ENCODE data around the gene EMC9. TPM values are rescaled to one million over a fixed set of nuclear protein-coding genes. Genes with fewer than 3 reads are reported as not detected.

EMC9 gene
- polyA plus RNA-seq, 1 donor: 19.2 TPM

DNA sequence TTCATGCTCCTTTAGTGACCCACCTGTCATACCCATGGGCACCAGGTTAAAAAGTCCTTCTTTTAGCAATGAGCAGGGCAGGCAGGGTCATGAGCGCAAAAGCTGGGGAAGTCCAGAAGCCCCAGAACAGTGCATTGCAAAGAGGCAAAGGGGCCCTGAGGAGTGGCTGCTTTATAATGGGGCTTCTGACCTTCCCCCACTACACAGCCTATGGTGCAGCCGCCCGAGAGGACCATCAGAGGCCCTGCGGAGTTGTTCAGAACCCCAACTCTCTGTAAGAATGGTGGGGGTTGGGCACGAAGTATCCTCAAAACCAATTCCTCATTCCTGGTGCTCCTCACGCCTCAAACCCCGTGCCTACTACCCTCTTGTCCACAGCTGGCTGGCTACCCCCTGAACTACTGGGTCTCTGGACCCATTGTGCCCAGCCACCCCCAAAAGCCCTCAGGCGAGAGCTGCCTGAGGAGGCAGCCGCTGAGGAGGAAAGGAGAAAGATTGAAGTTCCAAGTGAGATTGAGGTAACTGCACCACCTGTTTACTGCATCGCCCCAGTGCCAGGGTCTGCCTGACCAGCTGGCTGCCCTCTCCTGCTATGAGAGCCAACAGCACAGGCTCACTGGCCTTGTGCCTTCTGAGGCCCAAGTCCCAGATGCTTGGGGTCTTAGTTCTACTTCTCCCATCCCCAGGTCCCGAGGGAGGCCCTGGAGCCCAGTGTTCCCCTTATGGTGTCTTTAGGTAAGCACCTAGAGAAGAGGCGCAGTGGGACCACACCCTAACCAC is 37.2 kb upstream of the EMC9 start:
- no peak for DNase-seq

GRCh38 chr14:24177891-24178290 is 36.5 kb upstream of the EMC9 start:
- DNase-seq: no peak

GRCh38 chr14:24177041-24177825 is 35.8 kb upstream of the EMC9 start:
- no peak for DNase-seq

- DNase-seq: no peak
These were observed 35.2 kb upstream of the EMC9 start for GRCh38 chr14:24176599-24176998.

DNA sequence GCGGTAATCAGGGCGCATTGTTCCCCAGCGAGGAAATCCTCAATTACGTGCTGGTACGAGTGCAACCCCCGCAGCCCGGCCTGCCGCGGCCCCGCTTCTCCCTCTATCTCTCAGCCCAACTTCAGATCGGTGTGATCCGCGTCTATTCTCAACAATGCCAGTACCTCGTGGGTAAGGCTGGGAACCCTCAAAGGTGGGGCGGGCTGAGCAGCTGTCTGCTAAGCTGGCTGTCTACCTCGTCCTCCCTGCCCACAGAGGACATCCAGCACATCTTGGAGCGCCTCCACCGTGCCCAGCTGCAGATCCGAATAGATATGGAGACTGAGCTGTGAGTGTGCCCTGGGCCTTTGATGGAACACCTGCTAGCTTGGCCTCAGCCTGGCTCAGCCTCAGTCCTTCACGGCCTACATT is 31.5 kb upstream of the EMC9 start:
- DNase-seq: no peak

DNA sequence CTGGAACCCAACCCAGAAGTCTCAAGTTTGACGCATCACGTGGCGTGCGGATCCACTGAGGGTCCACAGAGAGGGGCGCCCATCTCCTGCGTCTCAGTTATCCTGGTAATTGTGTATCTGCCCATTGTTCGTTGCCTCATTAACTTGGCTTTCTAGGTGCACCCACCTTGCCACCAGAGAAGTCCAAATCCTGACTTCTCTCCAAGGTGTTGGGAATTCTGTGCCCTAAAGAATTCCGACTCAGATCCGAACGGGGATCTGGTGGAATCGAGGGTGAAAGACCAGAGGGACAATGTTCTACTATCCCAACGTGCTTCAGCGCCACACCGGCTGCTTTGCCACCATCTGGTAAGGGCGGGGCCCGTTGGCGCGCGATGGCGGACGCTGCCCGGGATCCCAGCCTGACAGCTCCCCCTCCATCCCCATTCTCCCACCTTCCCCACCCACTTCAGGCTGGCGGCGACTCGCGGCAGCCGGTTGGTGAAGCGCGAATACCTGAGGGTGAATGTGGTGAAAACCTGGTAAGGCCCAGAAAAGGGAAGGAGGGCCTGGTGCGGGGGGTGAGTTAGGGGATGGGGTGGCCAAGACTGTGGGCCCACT is 31.0 kb upstream of the EMC9 start:
- DNase-seq: peak; percentile 7

GRCh38 chr14:24171422-24172260 is 30.2 kb upstream of the EMC9 start, which contains the start of gene REC8:
REC8 (plus strand) TSS chr14:24172080; CDS start chr14:24172553, 473 bp downstream.
- DNase-seq: peak; percentile 95

GRCh38 chr14:24167469-24168114 is 26.2 kb upstream of the EMC9 start:
- no peak for DNase-seq

DNA sequence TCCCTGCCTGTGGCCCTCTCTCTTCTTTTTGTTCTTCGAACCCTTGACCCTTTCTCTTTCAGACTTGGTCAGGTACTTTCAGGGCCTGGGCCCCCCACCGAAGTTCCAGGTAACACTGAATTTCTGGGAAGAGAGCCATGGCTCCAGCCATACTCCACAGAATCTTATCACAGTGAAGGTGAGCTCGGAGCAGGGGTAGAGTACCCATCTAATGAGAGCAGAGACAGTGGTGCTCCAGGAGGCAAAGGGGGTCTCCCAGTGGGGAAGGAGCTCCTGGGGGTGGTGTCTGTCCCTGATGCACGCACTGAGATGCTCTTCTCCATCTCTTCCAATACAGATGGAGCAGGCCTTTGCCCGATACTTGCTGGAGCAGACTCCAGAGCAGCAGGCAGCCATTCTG is 24.4 kb upstream of the EMC9 start:
- no peak for DNase-seq

GRCh38 chr14:24164518-24164991 is 23.2 kb upstream of the EMC9 start:
- no peak for DNase-seq

DNA sequence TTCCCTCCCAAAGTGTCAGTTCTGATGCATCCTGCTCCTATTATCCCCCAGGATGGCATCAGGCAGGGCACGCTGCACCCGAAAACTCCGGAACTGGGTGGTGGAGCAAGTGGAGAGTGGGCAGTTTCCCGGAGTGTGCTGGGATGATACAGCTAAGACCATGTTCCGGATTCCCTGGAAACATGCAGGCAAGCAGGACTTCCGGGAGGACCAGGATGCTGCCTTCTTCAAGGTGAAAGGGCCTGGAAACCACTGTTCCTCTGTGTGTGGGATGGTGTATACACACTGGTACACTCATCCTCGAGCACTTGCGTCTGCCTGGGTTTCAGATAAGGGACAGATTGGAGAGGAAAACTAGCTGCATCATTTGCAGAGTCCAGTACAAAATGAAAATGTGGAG is 20.7 kb upstream of the EMC9 start:
- DNase-seq: no peak

DNA sequence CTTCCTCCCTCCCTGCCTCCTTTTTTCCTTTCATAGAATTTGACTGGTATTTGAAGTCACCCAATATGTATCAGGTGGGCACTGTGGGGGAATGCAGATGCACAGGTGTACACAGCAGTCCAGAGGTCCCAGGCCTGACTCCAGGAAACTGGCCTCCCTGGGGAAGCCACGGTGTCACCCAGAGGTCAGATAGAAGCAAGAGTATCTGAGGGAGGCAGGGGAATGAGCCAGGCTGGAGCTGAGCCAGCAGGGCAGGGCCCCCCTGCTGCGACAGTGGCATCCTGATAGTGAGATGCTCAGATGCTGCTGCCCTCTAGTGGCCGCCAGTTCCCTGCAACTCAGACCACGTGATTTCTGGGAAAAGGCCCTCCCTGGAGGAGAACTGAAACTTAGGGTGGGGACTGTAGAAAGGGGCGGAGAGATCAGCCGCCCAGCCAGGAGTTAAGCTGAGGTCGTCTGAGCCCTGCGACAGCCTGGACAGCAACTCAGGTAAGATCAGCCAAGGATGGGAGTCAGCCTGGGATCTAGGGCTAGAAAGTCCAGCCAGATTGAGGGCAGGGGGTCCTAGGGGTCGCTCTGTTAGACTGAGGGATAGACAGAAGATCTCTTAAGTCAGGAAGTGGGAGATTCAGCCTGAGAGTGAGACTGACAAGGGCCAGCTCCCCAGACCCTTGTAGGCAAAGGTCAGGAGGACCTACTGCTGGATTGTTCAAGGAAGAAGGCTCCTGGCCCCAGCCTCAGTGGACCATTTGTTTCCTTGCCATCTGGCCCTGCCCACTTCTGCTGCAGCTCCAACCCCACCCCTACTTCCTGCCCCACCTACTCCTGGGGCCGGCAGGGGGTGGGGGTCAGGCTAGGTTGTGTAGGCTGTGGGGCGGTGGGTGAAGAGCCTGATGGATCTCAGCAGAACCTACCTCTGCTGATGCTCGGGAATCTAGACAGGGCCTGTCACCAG is 19.7 kb upstream of the EMC9 start, which contains the start of gene IRF9:
TSS of gene IRF9 (plus strand) at position 416 of the 955 bp plus-strand sequence. CDS start 880 bp downstream, outside the sequence.
- DNase-seq: peak; percentile 97

DNA sequence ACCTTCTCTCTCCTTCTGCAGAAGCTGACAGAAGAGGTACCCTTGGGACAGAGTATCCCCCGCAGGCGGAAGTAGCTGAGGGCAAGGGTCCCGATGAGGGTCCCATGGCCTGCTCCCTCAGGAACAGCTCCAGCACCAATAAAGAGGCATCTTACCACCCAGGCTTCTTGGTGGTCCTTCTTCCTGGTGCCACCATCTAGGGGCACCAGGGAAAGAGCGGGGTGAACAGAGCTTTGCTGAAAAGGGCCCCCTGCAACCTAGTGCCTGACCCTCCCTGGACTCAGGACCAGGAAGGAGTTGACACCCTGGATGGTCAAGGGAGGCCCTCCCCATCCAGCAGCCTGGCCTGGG is 19.1 kb upstream of the EMC9 start:
- no peak for DNase-seq

- DNase-seq: no peak
These were observed 18.5 kb upstream of the EMC9 start for GRCh38 chr14:24159777-24160498.

DNA sequence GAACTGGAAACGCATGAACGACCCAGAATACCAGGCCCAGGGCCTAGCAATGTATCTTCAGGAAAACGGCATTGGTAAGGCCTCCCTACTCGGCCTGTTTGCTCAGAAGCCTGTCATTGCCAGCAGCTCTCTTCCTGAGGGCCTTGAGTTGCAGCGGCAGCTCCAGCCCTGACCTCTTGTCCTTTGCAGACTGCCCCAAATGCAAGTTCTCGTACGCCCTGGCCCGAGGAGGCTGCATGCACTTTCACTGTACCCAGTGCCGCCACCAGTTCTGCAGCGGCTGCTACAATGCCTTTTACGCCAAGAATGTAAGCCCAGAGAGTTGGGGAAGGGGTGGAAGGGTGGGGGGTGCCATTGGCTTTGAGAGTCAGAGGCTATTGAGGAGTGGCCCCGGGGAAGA is 15.9 kb upstream of the EMC9 start:
- DNase-seq: no peak

- no peak for DNase-seq
These were observed 15.4 kb upstream of the EMC9 start for GRCh38 chr14:24156840-24157239.

DNA sequence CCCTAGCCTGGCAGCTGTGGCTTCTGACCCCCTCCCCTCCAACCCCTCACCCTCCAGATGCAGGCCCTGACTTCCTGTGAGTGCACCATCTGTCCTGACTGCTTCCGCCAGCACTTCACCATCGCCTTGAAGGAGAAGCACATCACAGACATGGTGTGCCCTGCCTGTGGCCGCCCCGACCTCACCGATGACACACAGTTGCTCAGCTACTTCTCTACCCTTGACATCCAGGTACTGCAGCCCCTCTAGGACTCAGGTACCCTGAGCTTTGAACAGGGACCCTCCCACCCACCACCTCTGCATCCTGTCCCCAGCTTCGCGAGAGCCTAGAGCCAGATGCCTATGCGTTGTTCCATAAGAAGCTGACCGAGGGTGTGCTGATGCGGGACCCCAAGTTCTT is 13.7 kb upstream of the EMC9 start:
- DNase-seq: no peak

GRCh38 chr14:24151404-24152080 is 10.2 kb upstream of the EMC9 start:
- DNase-seq: no peak

DNA sequence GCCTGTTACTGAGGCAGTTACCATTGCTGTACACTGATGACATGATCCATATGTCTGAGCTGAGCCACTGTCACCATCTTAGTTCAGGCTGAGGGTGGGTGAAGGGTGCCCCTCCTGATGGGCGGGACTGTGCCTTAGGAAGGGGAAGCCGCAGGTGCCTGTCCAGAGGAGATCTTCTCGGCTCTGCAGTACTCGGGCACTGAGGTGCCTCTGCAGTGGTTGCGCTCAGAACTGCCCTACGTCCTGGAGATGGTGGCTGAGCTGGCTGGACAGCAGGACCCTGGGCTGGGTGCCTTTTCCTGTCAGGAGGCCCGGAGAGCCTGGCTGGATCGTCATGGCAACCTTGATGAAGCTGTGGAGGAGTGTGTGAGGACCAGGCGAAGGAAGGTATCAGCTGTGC is 9.6 kb upstream of the EMC9 start:
- DNase-seq: no peak

Data from left kidney (tissue), 2 donors.